ENCODE data around the gene GALNT6.

GALNT6 gene

GRCh38 chr12:51360315-51360714 is 30.9 kb downstream of the GALNT6 start:
- TF ChIP-seq CTCF (IDR thresholded peaks at IDR 0.05; ENCODE audit: low read depth, low read length, missing control alignments): no peak
- no peak for DNase-seq (ENCODE audit: extremely low read depth, low read depth)
- no peak overlapping the region for H3K4me3 ChIP-seq (replicated peaks; ENCODE audit: low read depth, low read length)

GRCh38 chr12:51359851-51360250 is 31.4 kb downstream of the GALNT6 start:
- no peak overlapping the region for H3K4me3 ChIP-seq (replicated peaks; ENCODE audit: low read depth, low read length)
- TF ChIP-seq CTCF (IDR thresholded peaks at IDR 0.05; ENCODE audit: low read depth, low read length, missing control alignments): no peak
- no peak for DNase-seq (ENCODE audit: extremely low read depth, low read depth)

- H3K4me3 ChIP-seq (replicated peaks; ENCODE audit: low read depth, low read length): no peak overlapping the region
- no peak for DNase-seq (ENCODE audit: extremely low read depth, low read depth)
- TF ChIP-seq CTCF (IDR thresholded peaks at IDR 0.05; ENCODE audit: low read depth, low read length, missing control alignments): no peak
Measured at GRCh38 chr12:51358496-51358895, 32.7 kb downstream of the GALNT6 start.

GRCh38 chr12:51357374-51358047 is 33.7 kb downstream of the GALNT6 start:
- no peak overlapping the region for H3K4me3 ChIP-seq (replicated peaks; ENCODE audit: low read depth, low read length)
- DNase-seq (ENCODE audit: extremely low read depth, low read depth): no peak
- no peak for TF ChIP-seq CTCF (IDR thresholded peaks at IDR 0.05; ENCODE audit: low read depth, low read length, missing control alignments)

- no peak overlapping the region for H3K4me3 ChIP-seq (replicated peaks; ENCODE audit: low read depth, low read length)
- peak; percentile 74 for TF ChIP-seq CTCF (IDR thresholded peaks at IDR 0.05; ENCODE audit: low read depth, low read length, missing control alignments)
- DNase-seq (ENCODE audit: extremely low read depth, low read depth): no peak
Measured at GRCh38 chr12:51351913-51352532, 39.2 kb downstream of the GALNT6 start.

- no peak for TF ChIP-seq CTCF (IDR thresholded peaks at IDR 0.05; ENCODE audit: low read depth, low read length, missing control alignments)
- H3K4me3 ChIP-seq (replicated peaks; ENCODE audit: low read depth, low read length): no peak overlapping the region
- no peak for DNase-seq (ENCODE audit: extremely low read depth, low read depth)
Measured at GRCh38 chr12:51349026-51349425, 42.2 kb downstream of the GALNT6 start.

Measured in HFF-Myc (cell line).